ENCODE results near the gene MOSPD3. TPM values are rescaled to one million over a fixed set of nuclear protein-coding genes. Genes with fewer than 3 reads are reported as not detected.
A peak's percentile ranks its signal among the peaks of the same experiment; 100 is the strongest.

Gene MOSPD3
- total RNA-seq, 1 donor from 2014 or later, result 3.0 TPM

DNA sequence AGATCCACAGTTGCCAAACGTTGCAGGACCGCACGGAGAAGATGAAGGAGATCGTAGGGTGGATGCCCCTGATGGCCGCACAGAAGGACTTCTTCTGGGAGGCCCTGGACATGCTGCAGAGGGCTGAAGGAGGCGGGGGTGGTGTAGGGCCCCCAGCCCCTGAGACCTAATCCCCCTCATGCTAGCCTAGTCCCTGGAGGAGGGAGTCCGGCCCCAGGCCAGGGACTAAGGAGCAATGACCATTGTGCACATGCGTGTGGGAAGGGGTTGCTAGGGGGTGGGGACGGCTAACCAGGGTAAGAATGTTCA is 11.7 kb upstream of the MOSPD3 start:
- Histone ChIP-seq H3K27me3 (peaks cover 16% of the 10 kb centered on the region), H3K79me2 (ENCODE audit: low read depth) (no peaks in the 10 kb centered on the region), H3F3A (ENCODE audit: low read depth) (peaks cover 25% of the 10 kb centered on the region), H3K4me1 (peaks cover 28% of the 10 kb centered on the region), H3K9me3 (ENCODE audit: low read depth) (no peaks in the 10 kb centered on the region), H3K27ac (no peak overlapping the region), H3K4me2 (no peak overlapping the region), H3K4me3 (no peak overlapping the region), H3K9ac (no peak overlapping the region), H3K36me3 (no peaks in the 10 kb centered on the region), H4K20me1 (ENCODE audit: low read depth) (no peaks in the 10 kb centered on the region), H2AFZ (replicated peaks) (no peak overlapping the region)
- no peaks in the 10 kb centered on the region for H3K9me3 Mint-ChIP-seq
- no peak for TF ChIP-seq EZH2 (IDR thresholded peaks at IDR 0.05)
- TF ChIP-seq, protein P1, sequence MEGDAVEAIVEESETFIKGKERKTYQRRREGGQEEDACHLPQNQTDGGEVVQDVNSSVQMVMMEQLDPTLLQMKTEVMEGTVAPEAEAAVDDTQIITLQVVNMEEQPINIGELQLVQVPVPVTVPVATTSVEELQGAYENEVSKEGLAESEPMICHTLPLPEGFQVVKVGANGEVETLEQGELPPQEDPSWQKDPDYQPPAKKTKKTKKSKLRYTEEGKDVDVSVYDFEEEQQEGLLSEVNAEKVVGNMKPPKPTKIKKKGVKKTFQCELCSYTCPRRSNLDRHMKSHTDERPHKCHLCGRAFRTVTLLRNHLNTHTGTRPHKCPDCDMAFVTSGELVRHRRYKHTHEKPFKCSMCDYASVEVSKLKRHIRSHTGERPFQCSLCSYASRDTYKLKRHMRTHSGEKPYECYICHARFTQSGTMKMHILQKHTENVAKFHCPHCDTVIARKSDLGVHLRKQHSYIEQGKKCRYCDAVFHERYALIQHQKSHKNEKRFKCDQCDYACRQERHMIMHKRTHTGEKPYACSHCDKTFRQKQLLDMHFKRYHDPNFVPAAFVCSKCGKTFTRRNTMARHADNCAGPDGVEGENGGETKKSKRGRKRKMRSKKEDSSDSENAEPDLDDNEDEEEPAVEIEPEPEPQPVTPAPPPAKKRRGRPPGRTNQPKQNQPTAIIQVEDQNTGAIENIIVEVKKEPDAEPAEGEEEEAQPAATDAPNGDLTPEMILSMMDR (IDR thresholded peaks at IDR 0.05), result peak; percentile 1
- H3K4me3 Mint-ChIP-seq, result no peak overlapping the region
- H3K36me3 Mint-ChIP-seq, result no peaks in the 10 kb centered on the region
- DNase-seq (ENCODE audit: low spot score), result no peak
- no peak overlapping the region for H3K27ac Mint-ChIP-seq
- H3K4me1 Mint-ChIP-seq, result peaks cover 35% of the 10 kb centered on the region
- H3K27me3 Mint-ChIP-seq (ENCODE audit: insufficient read depth, low read depth), result peaks cover 4% of the 10 kb centered on the region

DNA sequence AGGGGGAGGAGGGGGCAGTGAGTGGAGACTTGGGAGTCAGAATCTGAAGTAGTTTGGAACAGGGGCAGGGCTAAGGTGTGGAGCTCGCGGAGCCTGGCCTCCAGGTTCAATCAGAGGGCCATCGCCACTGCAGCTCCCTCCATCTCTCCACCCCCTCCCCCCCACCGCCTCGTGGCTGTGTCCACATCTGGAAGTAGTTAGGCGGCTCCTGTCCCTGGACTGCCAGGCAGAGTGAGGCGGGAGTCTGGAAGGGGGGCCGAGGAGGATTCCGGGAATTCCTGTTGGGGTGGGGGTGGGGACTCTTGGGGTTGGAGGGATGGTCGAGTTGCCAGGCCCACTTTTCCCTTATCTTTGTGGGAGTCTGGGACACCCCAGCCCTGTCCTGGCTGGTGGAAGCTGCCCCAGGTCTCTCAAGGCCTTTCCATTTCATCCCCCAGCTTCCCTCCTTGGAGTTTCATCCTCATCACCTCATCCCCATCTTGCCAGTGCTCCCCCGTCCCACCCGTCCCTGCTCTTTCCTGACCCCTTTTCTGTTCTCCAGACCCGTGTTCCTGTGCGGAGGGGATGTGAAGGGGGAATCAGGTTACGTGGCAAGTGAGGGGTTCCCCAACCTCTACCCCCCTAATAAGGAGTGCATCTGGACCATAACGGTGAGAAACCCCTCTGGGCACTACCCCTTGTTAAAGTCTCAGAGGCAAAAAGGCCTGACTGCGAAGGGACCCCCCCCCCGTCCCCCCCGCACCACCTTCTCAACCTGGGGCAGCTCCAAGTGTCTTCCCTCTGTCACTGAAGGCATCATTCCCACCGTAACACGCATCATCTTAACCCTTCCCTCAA is 9.2 kb upstream of the MOSPD3 start:
- Mint-ChIP-seq H3K27ac (no peak overlapping the region), H3K4me1 (peaks cover 41% of the 10 kb centered on the region), H3K36me3 (no peaks in the 10 kb centered on the region), H3K27me3 (ENCODE audit: insufficient read depth, low read depth) (peaks cover 10% of the 10 kb centered on the region), H3K4me3 (peak overlapping the region; percentile 85), H3K9me3 (no peaks in the 10 kb centered on the region)
- no peaks in the 10 kb centered on the region for H3K36me3 ChIP-seq
- peaks cover 5% of the 10 kb centered on the region for H4K20me1 ChIP-seq (ENCODE audit: low read depth)
- H3K27ac ChIP-seq, result no peak overlapping the region
- H2AFZ ChIP-seq (replicated peaks), result no peak overlapping the region
- H3K4me1 ChIP-seq, result peaks cover 32% of the 10 kb centered on the region
- H3K27me3 ChIP-seq, result peaks cover 30% of the 10 kb centered on the region
- H3K4me2 ChIP-seq, result peak overlapping the region; percentile 90
- peaks cover 34% of the 10 kb centered on the region for H3F3A ChIP-seq (ENCODE audit: low read depth)
- H3K4me3 ChIP-seq, result peak overlapping the region; percentile 63
- H3K9me3 ChIP-seq (ENCODE audit: low read depth), result no peaks in the 10 kb centered on the region
- TF ChIP-seq, protein P1 (IDR thresholded peaks at IDR 0.05), result no peak
- TF ChIP-seq EZH2 (IDR thresholded peaks at IDR 0.05) (no peak), EZH2phosphoT487 (IDR thresholded peaks at IDR 0.05) (no peak)
- peak; percentile 83 for DNase-seq (ENCODE audit: low spot score)
- no peaks in the 10 kb centered on the region for H3K79me2 ChIP-seq (ENCODE audit: low read depth)
- H3K9ac ChIP-seq, result no peak overlapping the region

DNA sequence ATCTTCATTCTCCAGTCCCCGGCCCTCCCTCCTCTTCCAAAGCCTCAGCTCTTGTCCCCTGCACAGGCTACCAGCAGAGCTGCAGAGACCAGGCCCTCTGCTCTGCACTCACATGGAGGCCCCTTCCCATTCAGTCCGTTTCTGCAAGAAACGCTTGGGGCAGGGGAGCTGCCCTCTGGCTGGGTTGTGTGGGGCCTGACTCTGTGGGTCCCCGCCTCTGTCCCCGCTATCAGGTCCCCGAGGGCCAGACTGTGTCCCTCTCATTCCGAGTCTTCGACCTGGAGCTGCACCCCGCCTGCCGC is 8.7 kb upstream of the MOSPD3 start:
- Mint-ChIP-seq H3K9me3 (no peaks in the 10 kb centered on the region), H3K4me1 (peaks cover 38% of the 10 kb centered on the region), H3K36me3 (no peaks in the 10 kb centered on the region), H3K4me3 (peak overlapping the region; percentile 85), H3K27ac (peak overlapping the region; percentile 25), H3K27me3 (ENCODE audit: insufficient read depth, low read depth) (peaks cover 13% of the 10 kb centered on the region)
- Histone ChIP-seq H4K20me1 (ENCODE audit: low read depth) (peaks cover 5% of the 10 kb centered on the region), H3K4me3 (peak overlapping the region; percentile 63), H3K9ac (no peak overlapping the region), H3F3A (ENCODE audit: low read depth) (peaks cover 34% of the 10 kb centered on the region), H3K27me3 (peaks cover 30% of the 10 kb centered on the region), H3K36me3 (no peaks in the 10 kb centered on the region), H2AFZ (replicated peaks) (peak overlapping the region; percentile 15), H3K4me1 (peaks cover 32% of the 10 kb centered on the region), H3K27ac (no peak overlapping the region), H3K4me2 (peak overlapping the region; percentile 90), H3K79me2 (ENCODE audit: low read depth) (no peaks in the 10 kb centered on the region), H3K9me3 (ENCODE audit: low read depth) (no peaks in the 10 kb centered on the region)
- DNase-seq (ENCODE audit: low spot score), result peak; percentile 75
- TF ChIP-seq, protein P1 (IDR thresholded peaks at IDR 0.05), result no peak
- TF ChIP-seq EZH2 (IDR thresholded peaks at IDR 0.05) (no peak), EZH2phosphoT487 (IDR thresholded peaks at IDR 0.05) (no peak)
